Activated CD8-positive, alpha-beta memory T cell treated with anti-CD3 and anti-CD28 coated beads, Interleukin-2, amount 10 ng/mL, durations not matched to agents 7 days and 5 days (primary cell): ENCODE data around the gene INF2. TPM values are rescaled to one million over a fixed set of nuclear protein-coding genes. Genes with fewer than 3 reads are reported as not detected.

Experiments
- ATAC-seq: fragments of 150-1000 bp; cut with Tn5 transposase; one replicate; pipeline ENCODE4 v1.10.0; 2021; ENCODE audit warnings: moderate library complexity
- CTCF ChIA-PET: fragments of 350-600 bp; sonication (Branson Sonifier 250); formaldehyde crosslinking; loops from one replicate; lab custom pipeline; 2021; ENCODE audit warnings: antibody characterized with exemption; lab: Charles Lee
- DNase-seq: peaks from one replicate; pipeline ENCODE4 v3.0.0-alpha.2; 2020
- H3K27ac Mint-ChIP-seq: one replicate; pipeline ENCODE4 v1.8.0; 2021; ENCODE audit warnings: mild to moderate bottlenecking, mixed read lengths
- H3K27me3 Mint-ChIP-seq: one replicate; pipeline ENCODE4 v1.8.0; 2021; ENCODE audit warnings: mixed read lengths
- H3K36me3 Mint-ChIP-seq: one replicate; pipeline ENCODE4 v1.8.0; 2021; ENCODE audit warnings: mild to moderate bottlenecking, mixed read lengths
- H3K4me1 Mint-ChIP-seq: one replicate; pipeline ENCODE4 v1.8.0; 2021; ENCODE audit warnings: mixed read lengths
- H3K4me3 Mint-ChIP-seq: one replicate; pipeline ENCODE4 v1.8.0; 2021; ENCODE audit warnings: mild to moderate bottlenecking, moderate library complexity, mixed read lengths
- H3K9me3 Mint-ChIP-seq: one replicate; pipeline ENCODE4 v1.8.0; 2022; ENCODE audit warnings: low read depth, mixed read lengths
- total RNA-seq, 2 experiments: library from RNA; stranded (reverse); gene quantifications; one replicate each; pipeline ENCODE4 v1.2.3, GENCODE V29; 2021

Gene INF2
- total RNA-seq, 2 experiments from 2014 or later = 59.9 to 63.6 TPM

- H3K27me3 Mint-ChIP-seq = no peaks in the 10 kb centered on the region
- H3K36me3 Mint-ChIP-seq = no peaks in the 10 kb centered on the region
- H3K4me1 Mint-ChIP-seq = no peaks in the 10 kb centered on the region
- H3K4me3 Mint-ChIP-seq = no peak overlapping the region
- no peaks in the 10 kb centered on the region for H3K9me3 Mint-ChIP-seq
- DNase-seq = no peak
- CTCF ChIA-PET = interaction anchor here (1.0 kb wide), 2 partner anchors 13 to 15 kb away, joined by 3 to 4 read pairs; partner anchors contain the start of genes ADSS1 and SIVA1
- no peak overlapping the region for H3K27ac Mint-ChIP-seq
- no peak for ATAC-seq
Observed at GRCh38 chr14:104739026-104739425, 49.6 kb downstream of the INF2 start.

- DNase-seq = no peak
- Mint-ChIP-seq H3K36me3 (no peaks in the 10 kb centered on the region), H3K9me3 (no peaks in the 10 kb centered on the region), H3K27ac (no peak overlapping the region), H3K4me3 (no peak overlapping the region), H3K4me1 (peaks cover 5% of the 10 kb centered on the region), H3K27me3 (no peaks in the 10 kb centered on the region)
- no peak for ATAC-seq
- CTCF ChIA-PET = interaction anchor here (1.0 kb wide), 2 partner anchors 13 to 16 kb away, joined by 3 to 4 read pairs; partner anchors contain the start of genes ADSS1 and SIVA1
Observed at GRCh38 chr14:104739546-104740516, 50.4 kb downstream of the INF2 start.

GRCh38 chr14:104741108-104741802 is 51.8 kb downstream of the INF2 start:
- no peak overlapping the region for H3K4me3 Mint-ChIP-seq
- H3K9me3 Mint-ChIP-seq = no peaks in the 10 kb centered on the region
- CTCF ChIA-PET = no interaction called here
- ATAC-seq = no peak
- H3K27ac Mint-ChIP-seq = no peak overlapping the region
- peaks cover 19% of the 10 kb centered on the region for H3K4me1 Mint-ChIP-seq
- no peak for DNase-seq
- no peaks in the 10 kb centered on the region for H3K36me3 Mint-ChIP-seq
- H3K27me3 Mint-ChIP-seq = no peaks in the 10 kb centered on the region

- Mint-ChIP-seq H3K36me3 (no peaks in the 10 kb centered on the region), H3K4me1 (peaks cover 25% of the 10 kb centered on the region), H3K4me3 (no peak overlapping the region), H3K27me3 (no peaks in the 10 kb centered on the region), H3K9me3 (no peaks in the 10 kb centered on the region), H3K27ac (no peak overlapping the region)
- CTCF ChIA-PET = no interaction called here
- DNase-seq (no peak), ATAC-seq (no peak)
Observed at GRCh38 chr14:104741803-104742251, 52.4 kb downstream of the INF2 start.

GRCh38 chr14:104742586-104743455 is 53.4 kb downstream of the INF2 start:
- CTCF ChIA-PET = interaction anchor here (1.2 to 1.6 kb wide), 2 partner anchors 10 to 26 kb away, joined by 3 read pairs; partner anchors contain the start of gene SIVA1
- peaks cover 25% of the 10 kb centered on the region for H3K4me1 Mint-ChIP-seq
- no peak for DNase-seq
- no peaks in the 10 kb centered on the region for H3K27me3 Mint-ChIP-seq
- no peak overlapping the region for H3K27ac Mint-ChIP-seq
- H3K9me3 Mint-ChIP-seq = no peaks in the 10 kb centered on the region
- ATAC-seq = no peak
- no peak overlapping the region for H3K4me3 Mint-ChIP-seq
- no peaks in the 10 kb centered on the region for H3K36me3 Mint-ChIP-seq

GRCh38 chr14:104743461-104744380 is 54.3 kb downstream of the INF2 start:
- Mint-ChIP-seq H3K27me3 (no peaks in the 10 kb centered on the region), H3K27ac (no peak overlapping the region), H3K4me3 (no peak overlapping the region), H3K4me1 (peaks cover 25% of the 10 kb centered on the region), H3K36me3 (no peaks in the 10 kb centered on the region), H3K9me3 (no peaks in the 10 kb centered on the region)
- CTCF ChIA-PET = interaction anchor here (1.2 to 1.6 kb wide), 2 partner anchors 9 to 25 kb away, joined by 3 read pairs; partner anchors contain the start of gene SIVA1
- DNase-seq = no peak
- no peak for ATAC-seq

GRCh38 chr14:104744484-104744883 is 55.1 kb downstream of the INF2 start:
- H3K27ac Mint-ChIP-seq = no peak overlapping the region
- DNase-seq (no peak), ATAC-seq (no peak)
- no peaks in the 10 kb centered on the region for H3K27me3 Mint-ChIP-seq
- no peaks in the 10 kb centered on the region for H3K36me3 Mint-ChIP-seq
- H3K4me1 Mint-ChIP-seq = peaks cover 25% of the 10 kb centered on the region
- no peak overlapping the region for H3K4me3 Mint-ChIP-seq
- CTCF ChIA-PET = interaction anchor here (0.9 to 2.9 kb wide), 4 partner anchors 20 to 26 kb away, joined by 3 to 13 read pairs (median 4); partner anchors contain the start of gene ADSS1
- H3K9me3 Mint-ChIP-seq = no peaks in the 10 kb centered on the region

GRCh38 chr14:104745431-104745830 is 56.0 kb downstream of the INF2 start:
- Mint-ChIP-seq H3K9me3 (no peaks in the 10 kb centered on the region), H3K27ac (no peak overlapping the region), H3K4me3 (no peak overlapping the region), H3K36me3 (no peaks in the 10 kb centered on the region), H3K4me1 (peaks cover 28% of the 10 kb centered on the region), H3K27me3 (no peaks in the 10 kb centered on the region)
- no peak for DNase-seq
- no peak for ATAC-seq
- CTCF ChIA-PET = interaction anchor here (0.9 to 2.9 kb wide), 4 partner anchors 23 to 36 kb away, joined by 3 to 13 read pairs (median 4); partner anchors contain the start of gene ADSS1

GRCh38 chr14:104746071-104746545 is 56.7 kb downstream of the INF2 start:
- DNase-seq (peak; percentile 80), ATAC-seq (peak; percentile 83)
- H3K9me3 Mint-ChIP-seq = no peaks in the 10 kb centered on the region
- no peak overlapping the region for H3K4me3 Mint-ChIP-seq
- peak overlapping the region; percentile 68 for H3K27ac Mint-ChIP-seq
- no peaks in the 10 kb centered on the region for H3K27me3 Mint-ChIP-seq
- CTCF ChIA-PET = interaction anchor here (1.4 to 2.9 kb wide), 2 partner anchors 23 to 24 kb away, joined by 3 to 13 read pairs; partner anchors contain the start of gene ADSS1
- H3K4me1 Mint-ChIP-seq = peaks cover 28% of the 10 kb centered on the region
- no peaks in the 10 kb centered on the region for H3K36me3 Mint-ChIP-seq

GRCh38 chr14:104746934-104747481 is 57.6 kb downstream of the INF2 start:
- CTCF ChIA-PET = interaction anchor here (2.9 kb wide), 1 partner anchor 24 kb away, joined by 13 read pairs; the partner anchor contains the start of gene ADSS1
- no peak overlapping the region for H3K27ac Mint-ChIP-seq
- H3K36me3 Mint-ChIP-seq = no peaks in the 10 kb centered on the region
- DNase-seq (no peak), ATAC-seq (no peak)
- no peaks in the 10 kb centered on the region for H3K27me3 Mint-ChIP-seq
- no peaks in the 10 kb centered on the region for H3K9me3 Mint-ChIP-seq
- H3K4me3 Mint-ChIP-seq = no peak overlapping the region
- peaks cover 28% of the 10 kb centered on the region for H3K4me1 Mint-ChIP-seq

GRCh38 chr14:104747876-104748275 is 58.5 kb downstream of the INF2 start:
- no peaks in the 10 kb centered on the region for H3K9me3 Mint-ChIP-seq
- peaks cover 28% of the 10 kb centered on the region for H3K4me1 Mint-ChIP-seq
- H3K27ac Mint-ChIP-seq = no peak overlapping the region
- ATAC-seq (no peak), DNase-seq (no peak)
- H3K4me3 Mint-ChIP-seq = no peak overlapping the region
- no peaks in the 10 kb centered on the region for H3K27me3 Mint-ChIP-seq
- CTCF ChIA-PET = interaction anchor here (1.0 kb wide), 1 partner anchor 21 kb away, joined by 3 read pairs; no protein-coding TSS in a partner anchor
- no peaks in the 10 kb centered on the region for H3K36me3 Mint-ChIP-seq
